GM19025 (cell line): ENCODE results near the gene LNX1.

Experiments used
- ATAC-seq: cut with Tn5 transposase; IDR thresholded peaks from one replicate; pipeline ENCODE4 v1.9.1; 2021; ENCODE audit warnings: mild to moderate bottlenecking, low read depth, moderate library complexity; ENCODE audit not compliant: unreplicated experiment

The LNX1 gene

DNA sequence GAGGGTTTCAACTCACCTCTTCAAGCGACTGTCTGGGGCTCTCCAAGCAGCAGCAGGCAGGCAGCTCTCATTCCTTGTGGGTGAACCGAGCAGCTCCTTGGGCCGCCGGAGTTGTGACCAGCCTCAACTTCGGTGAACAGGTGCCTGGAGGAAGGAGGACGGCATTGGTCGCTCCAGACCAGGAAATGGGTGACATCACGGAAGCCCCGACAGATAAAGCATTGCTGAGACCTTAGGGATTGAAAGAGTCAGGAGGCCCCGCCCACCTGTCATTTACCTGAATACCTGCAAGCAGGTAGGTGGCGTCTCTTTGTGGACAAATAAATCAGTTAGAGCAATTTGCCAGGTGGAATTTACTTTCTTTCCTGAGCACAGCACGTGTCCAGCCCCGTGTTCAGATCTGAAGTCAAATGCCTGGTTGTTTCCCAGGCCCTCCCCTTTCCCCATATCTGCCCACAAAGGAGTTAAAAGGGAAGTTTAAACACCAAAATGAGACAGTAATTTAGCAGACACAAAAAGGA is at the start of gene LNX1:
Gene LNX1 (minus strand): TSS at position 115 of the 521 bp plus-strand sequence. CDS start 17,484 bp downstream, outside the sequence.
- no peak for ATAC-seq

DNA sequence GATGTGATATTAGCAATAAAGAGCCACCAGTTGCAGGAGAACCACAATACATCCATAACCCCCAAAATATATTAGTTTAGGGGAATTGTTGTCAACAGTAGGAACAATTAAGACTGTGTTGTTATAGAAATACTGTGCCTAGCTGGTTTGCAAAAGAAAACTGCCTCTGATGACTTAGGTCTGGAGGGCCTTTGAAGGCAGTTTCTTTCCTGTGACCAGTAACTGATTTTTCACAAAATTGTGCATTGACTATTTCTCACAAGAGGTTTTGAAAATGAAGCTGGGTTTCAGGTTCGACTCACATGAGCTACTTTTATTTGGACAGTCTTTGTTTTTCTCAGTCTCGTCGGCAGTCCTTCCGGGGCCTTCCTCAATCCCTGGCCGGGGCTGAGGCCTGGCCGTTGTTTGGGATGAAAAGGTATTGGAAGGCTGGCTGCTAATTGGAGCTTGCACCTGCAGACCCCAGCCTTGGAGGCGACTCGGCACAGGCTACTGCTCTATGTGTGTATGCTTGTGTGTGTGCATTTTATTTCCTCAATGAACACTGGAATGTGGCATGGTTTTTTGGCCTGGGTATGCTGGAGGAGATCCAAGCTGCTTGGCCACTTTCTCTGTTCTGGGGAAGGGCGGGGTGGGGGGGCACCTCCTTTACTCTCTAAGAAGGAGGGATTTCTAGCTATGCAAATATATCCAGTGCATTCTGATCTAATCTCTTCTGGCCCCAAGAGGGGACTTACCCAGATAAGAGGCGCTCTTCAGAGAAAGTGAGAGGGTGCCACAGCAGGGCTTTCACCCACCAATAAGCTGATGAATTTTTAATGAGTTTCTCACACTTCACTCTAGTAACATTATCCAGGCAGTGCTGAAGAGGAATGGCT is 49.5 kb upstream of the LNX1 start:
- ATAC-seq = peak; percentile 72

DNA sequence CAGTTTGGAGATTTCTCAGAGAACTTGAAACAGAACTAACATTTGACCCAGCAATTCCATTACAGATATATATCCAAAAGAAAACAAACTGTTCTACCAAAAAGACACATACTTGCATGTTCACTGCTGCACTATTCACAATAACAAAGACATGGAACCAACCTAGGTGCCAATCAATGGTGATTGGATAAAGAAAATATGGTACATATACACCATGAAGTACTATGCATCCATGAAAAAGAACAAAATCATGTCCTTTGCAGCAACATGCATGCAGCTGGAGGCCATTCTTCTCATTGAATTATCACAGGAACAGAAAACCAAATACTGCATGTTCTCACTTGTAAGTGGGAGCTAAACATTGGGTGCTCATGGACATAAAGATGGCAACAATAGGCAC is 47.6 kb upstream of the LNX1 start:
- no peak for ATAC-seq

DNA sequence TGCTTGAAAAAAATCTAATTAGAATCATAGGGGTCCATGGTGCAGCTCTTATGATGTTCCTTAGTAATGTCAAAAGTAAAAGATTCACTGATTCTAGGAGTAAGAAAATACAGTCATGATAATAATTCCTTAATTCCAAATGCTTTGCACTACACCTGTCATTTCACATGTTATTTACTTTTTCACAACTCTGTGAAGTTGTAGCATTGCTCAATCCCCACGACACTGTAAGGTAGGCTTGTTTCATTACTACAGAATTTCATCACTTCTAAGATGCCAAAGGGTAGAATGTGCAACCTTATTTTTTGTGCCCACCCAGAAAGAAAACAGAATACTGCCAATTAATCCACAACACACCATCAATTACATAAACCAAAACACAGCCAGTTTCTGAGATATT is 46.1 kb upstream of the LNX1 start:
- no peak for ATAC-seq

DNA sequence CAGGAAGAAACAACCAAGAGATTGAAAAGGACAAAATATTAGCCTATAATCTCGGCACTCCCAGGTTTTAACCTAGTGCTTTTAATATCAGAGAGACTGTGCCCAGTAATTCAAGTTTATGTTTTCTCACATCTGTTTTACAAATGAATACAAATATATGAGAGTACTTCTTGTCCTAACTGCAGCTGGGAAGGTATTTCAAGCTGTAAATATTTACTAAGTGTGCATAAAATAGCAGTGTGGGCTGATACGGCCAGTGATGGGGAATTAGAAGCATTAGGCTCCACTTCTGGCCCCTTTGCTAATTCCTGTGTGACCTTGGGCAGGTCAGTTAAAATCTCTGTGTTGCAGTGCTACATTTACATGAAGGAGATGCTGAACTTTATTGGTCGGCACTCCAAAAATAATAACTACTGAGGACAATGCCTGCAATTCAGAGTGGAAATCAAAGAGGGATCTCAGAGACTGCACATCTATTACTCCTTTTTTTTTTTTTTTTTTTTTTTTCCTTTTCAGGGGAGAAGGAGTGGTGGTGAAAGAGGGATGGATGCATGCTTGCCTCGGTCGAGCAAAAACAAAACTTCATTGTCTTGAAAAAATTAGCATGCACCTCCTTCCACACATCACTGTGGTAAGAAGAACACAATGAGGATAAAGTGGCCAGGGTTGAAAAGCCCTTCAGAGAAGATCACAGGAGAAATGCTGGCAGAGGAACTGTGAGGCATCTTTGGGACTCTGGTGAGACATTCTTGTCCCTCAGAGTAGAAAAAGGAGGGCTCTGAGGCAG is 44.6 kb upstream of the LNX1 start:
- ATAC-seq = no peak

DNA sequence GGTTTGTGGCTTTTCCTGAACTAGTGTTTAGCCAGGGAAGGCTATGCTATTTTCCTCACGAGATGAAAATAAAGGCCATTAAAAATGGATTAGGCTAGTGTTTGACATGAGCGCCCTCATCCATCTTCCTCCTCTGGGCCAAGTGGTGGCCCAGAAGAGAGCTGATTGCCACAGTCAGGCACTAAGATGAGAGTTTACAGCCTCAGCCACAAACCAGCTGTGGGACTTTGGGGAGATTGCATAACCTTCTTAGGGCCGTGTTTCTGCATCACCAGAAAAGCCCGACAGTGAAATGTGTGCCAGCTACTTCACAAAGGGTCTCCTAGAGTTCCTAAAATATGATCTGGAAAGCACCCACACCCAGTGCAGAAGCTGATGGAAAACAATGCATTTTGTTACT is 42.3 kb upstream of the LNX1 start:
- ATAC-seq = no peak

DNA sequence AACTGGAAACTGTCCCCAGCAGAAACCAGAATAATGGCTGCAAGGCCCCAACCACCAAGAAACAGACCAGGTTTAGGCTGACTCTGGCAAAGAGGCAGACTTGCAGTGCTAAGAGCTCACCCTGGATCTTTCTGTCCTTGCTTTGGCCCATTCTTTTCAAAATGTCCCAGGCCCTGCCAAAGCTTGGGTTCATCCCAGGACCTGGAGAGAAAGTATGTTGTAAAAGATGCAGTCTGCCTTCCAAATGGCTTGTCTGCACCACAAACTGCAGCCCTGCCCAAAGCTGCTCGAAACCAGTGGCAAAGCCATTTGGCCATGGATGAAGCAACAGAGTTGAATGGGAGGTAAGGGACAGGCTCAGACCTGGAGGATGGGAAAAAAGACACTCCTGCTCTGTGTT is 38.0 kb upstream of the LNX1 start:
- ATAC-seq = no peak

DNA sequence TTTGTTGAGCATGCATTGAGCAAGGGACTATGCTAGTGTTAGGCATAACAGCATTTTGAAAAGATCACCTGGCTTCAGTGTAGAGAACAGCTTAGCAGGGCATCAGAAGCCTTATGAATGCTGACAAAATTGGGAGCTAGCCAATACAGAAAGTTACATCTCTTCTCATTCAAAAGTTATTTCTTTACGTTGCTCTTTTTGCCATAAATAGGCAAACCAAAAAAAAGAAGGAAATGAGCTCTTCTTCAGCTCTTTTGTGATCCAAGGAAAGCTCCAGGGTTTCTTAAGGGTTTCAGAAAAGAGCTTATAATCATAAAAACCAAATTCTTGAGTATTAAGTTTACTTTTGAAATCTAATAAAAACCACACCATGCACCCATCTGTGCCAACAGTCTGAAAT is 35.2 kb upstream of the LNX1 start:
- ATAC-seq = no peak

DNA sequence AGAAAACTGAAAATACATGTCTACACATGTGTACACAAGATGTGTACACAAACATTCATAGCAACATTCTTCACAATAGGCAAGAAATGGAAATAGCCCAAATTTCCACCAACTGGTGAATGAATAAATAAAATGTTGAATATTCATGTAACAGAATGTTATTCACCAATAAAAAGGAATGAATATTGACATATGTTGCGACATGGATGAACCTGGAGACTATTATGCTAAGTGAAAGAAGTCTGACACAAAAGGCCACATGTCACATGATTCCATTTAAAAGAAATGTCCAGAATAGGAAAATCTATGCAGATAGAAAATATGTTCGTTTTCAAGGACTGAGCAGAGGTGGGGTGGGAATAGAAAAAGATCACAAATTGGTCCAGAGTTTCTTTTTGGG is 34.6 kb upstream of the LNX1 start:
- ATAC-seq = no peak

DNA sequence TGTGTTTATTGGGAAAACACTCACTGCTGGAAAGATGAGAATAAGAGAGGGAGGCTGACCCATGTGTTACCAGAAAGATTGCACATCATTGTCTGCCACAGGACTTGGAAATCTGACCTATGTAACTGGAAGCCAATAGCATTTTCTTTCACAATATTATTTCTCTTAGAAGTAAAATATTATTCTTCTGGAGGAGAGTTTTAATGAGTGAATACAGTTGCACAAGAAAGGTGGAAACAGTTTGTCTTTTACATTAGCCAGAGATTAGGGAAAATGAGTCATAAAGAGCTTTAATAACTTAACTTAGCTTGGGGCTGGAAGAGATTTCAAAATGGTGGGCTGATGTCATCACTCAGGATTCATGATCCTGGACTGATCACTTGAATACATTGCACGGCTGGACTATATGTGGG is 31.5 kb upstream of the LNX1 start:
- ATAC-seq = no peak

DNA sequence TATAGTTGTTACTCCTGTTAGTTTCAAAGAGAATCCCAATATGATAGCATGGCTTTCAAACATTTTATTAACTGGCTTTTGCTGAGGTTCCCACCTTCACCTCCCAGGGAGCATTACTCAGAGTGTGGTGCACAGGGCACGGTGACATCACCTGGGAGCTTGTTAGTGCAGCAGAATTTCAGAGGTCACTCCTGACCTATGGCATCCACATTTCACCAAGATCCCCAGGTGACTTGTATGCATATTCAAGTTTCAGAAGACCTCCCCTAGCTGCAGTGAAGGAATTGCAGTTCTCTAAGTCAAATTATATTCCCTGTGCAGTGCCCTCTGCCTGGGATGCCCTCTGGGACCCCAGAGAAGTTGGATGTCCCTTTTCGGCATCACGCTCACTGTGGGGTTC is 29.7 kb upstream of the LNX1 start:
- no peak for ATAC-seq

DNA sequence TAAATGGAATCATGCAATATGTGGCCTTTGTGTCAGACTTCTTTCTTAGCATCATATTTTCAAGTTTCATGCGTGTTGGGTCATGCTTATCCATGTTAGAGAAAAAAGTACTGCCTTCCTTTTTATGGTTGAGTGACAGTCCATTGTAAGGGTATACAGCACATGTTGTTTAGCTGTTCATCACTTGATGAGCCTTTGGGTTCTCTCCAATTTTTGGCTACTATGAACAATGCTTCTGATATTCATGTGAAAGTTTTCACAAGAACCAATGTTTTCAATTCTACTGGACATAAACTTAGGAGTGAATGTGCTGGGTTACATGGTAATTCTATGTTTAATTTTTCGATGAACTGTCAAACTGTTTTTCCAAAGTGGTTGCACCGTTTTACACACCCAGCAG is 28.1 kb upstream of the LNX1 start:
- no peak for ATAC-seq

DNA sequence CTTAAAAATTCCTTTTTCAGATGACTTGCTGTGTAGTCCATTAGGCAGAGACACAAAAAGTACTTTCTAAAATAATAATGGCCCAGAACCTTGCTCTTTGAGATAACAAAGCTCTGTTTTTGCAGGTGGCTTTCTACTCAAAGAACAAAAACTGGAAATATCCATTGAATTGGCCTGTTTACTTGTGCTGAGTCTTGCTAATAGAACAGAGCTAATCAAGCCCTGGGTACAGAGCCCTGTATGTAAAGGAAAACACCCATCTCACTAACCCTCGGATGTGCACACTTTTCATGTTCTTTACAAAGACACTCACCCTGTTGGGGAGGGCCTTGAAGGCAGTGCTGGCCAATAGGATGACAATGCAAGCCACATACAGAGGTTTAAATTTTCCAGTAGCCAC is 27.0 kb upstream of the LNX1 start:
- no peak for ATAC-seq

DNA sequence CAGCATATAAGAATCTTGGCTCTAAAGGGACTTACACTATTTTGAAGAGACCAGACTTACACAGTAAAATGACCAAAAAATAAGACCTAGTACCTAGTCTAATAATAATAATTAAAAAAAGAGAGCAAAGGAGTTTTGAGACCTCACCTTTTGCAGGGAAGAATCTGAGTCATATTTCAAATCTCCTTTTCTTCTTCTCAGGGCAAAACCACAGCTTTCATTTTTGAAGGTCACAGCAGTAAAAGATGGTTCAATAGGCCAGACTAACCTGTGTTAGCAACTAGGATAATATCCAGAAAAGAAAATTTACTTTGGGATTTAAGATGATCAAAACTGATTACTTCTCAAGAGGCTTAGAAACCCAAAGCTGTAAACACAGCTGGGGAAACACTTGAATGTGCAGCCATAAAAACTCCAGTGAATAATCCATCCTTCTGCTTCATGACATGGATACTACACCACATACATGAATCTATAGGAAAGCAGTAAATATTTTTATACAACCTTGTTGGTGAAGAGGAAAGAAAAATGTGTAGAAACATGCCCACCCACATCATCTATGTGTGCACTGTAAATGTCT is 25.9 kb upstream of the LNX1 start:
- no peak for ATAC-seq

DNA sequence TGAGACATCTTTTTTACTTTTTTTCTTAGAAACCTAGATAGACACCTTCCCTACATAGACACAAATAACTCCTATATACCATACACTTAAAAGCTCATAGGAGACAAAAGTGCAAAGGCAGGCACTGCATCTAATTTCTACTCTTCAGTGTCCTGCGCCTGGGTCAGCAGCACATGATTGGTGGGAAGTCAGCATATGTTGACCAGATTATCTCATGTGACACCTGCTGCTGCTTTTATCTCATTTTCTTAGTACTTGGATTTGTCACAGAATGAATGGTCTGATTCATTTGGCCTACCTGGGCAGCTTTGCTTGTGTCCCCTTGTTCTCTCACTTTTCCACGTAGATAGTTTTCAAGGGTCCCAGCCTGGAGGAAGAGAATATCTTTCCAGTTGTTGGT is 24.9 kb upstream of the LNX1 start:
- ATAC-seq = no peak

DNA sequence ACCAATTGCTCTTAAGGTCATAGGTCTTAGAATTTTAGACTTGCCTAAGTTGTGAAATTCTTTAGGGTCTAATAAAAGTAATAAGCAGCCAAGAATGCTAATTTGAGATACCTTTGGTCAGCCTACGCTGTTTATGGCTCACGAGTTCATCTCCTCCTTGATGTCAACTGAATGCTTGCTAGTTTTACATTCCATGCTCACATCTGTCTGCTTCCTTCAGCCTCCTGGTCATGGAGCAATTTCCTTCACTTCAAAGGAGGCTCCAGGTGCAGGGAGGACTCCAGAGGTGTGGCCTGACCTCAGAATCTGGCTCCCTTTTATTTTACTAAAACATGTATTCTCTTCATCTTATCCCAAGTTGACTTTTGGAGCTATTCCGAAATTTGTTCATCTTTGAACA is 23.3 kb upstream of the LNX1 start:
- no peak for ATAC-seq

DNA sequence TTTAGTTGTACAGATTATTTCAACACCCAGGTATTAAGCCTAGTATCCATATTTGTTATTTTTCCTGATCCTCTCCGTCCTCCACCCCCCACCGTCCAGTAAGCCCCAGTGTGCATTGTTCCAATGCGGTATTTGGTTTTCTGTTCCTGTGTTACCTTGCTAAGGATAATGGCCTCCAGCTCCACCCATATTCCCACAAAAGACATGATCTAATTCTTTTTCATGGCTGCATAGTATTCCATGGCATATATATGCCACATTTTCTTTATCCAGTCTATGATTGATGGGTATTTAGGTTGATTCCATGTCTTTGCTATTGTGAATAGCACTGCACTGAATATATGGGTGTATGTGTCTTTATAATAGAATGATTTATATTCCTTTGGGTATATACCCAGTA is 22.1 kb upstream of the LNX1 start:
- no peak for ATAC-seq

DNA sequence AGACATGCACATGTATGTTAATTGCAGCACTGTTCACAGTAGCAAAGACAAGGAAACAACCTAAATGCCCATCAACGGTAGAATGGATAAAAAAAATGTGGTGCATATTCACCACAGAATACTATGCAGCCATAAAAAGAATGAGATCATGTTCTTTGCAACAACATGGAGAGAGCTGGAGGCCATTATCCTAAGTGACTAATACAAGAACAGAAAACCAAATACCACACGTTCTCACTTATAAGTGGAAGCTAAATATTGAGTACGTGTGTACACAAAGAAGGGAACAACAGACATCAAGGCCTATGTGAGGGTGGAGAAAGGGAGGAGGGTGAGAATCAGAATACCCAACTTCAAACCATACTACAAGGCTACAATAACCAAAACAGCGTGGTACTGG is 17.4 kb upstream of the LNX1 start:
- ATAC-seq = no peak

DNA sequence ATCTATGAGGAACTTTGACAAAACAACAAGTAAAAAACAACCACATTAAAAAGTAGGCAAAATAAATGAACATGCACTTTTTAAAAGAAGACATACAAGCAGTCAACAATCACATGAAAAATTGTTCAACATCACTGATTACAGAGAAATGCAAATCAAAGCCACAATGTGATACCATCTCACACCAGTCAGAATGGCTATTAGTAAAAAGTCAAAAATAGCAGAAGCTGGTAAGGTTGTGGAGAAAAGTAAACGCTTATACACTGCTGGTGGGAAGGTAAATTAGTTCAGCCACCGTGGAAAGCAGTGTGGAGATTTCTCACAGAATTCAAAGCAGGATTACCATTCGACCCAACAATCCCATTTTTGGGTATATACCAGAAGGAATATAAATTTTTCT is 17.0 kb upstream of the LNX1 start:
- ATAC-seq = no peak

DNA sequence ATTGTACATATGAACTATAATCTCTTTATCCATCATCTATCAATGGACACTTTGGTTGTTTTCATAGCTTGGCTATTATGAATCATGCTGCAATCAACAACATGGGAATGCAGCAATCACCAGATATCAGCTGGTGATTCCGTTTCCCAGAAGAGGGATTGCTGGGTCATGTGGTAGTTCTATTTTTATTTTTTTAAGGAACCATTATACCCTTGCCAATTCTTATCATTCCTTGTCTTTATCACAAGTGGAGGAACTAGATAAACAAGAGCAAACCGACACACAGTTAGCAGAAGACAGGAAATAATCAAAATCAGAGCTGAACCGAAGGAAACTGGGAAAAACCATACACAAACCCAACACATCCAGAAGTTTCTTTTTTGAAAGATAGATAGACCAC is 14.5 kb upstream of the LNX1 start:
- ATAC-seq = no peak

DNA sequence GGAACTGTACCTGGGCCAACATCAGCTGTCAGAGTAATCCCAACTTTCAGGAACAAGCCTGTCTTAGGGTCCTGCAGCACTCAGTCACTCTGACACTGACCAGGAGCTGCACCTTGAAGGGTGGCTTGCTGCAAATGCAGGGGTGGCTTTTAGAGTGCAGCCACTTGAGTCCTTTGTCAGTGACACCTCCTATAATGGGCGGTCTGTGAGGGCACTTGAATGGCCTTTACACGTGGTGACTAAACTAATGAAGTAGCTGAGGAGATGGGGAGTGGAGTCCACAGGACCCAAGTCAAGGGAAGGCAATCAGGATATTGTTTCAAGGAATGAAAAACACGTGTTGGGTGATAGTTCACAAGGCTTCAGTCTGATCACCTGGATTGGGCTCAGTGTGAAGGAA is 11.1 kb upstream of the LNX1 start:
- no peak for ATAC-seq
